UCSD-AML1 (cell line): ENCODE results near the gene SPDYE2B.
"Not testable (repeated sequence)": the region's sequence is repeated elsewhere in the genome, so short reads cannot be mapped to it uniquely, and the experiment has no call there.

Experiments
- DNase-seq: peaks from one replicate; lab custom pipeline; 2025; ENCODE audit not compliant: unreplicated experiment; lab: John Stamatoyannopoulos, UW

The SPDYE2B gene

DNA sequence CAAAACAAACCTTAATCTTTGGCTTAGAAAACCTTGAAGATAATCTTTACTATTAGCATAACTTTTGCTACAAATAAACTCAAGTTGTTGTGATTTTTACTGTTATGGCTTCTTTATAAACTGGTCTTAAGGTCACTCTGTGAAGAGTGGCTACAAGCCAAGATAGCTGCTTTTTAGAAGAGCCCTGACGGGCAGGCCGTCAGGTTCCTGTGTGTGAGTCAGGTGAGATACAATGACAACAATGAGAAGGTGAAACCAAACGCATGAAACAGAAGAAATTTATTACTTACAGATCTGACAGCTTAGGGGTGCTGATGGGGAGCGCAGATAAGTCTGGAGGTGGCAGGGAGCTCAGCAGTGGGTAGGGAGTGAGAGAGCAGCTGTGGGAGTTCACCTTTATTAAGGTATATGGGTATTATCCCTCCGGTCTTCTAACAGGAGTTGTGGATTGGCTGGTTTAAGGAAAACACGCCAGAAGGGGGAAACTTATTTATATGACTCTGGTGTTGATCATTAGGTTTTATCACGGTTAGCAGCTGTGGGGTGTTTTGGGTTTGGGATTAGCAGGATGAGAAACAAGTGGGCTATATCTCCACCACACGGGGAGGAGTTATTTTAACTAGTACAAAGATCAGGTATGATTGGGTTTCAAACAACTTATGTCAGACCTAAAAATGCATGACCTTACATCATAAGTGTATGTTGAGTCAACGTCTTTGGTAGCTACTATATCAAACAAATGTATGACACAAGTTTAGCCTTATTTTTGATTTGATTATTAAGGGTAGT, 49.0 kb downstream of the SPDYE2B start:
- not testable (repeated sequence) for DNase-seq
